SK-MEL-5 (cell line): ENCODE data around the gene SAT2. TPM values are rescaled to one million over a fixed set of nuclear protein-coding genes. Genes with fewer than 3 reads are reported as not detected.
"Not testable (repeated sequence)": the region's sequence is repeated elsewhere in the genome, so short reads cannot be mapped to it uniquely, and the experiment has no call there.

Experiments
- DNase-seq: peaks from one replicate; pipeline ENCODE4 v3.0.0-alpha.2; 2016; ENCODE audit warnings: low read depth, low spot score
- in situ Hi-C: cut with HindIII; loops from 2 replicates; pipeline ENCODE4 v1.10.0; 2016; ENCODE audit warnings: low sequenced_read_pairs, high pct_unique_total_duplicates, low pct_unique_long_range_greater_than_20kb
- total RNA-seq: library from RNA; depleted of rRNA; stranded (reverse); fragments of >200 nt; shearing (Covaris generic); gene quantifications from 2 replicates; pipeline ENCODE4 v1.2.3, GENCODE V29; 2014

The SAT2 gene
- total RNA-seq, 1 experiment from 2014 or later, result 49.6 TPM

GRCh38 chr17:7644775-7645174, 17.2 kb upstream of the SAT2 start:
- in situ Hi-C loops, result no loop called here
- no peak for DNase-seq

GRCh38 chr17:7641635-7642034, 14.0 kb upstream of the SAT2 start:
- DNase-seq, in situ Hi-C loops: not testable (repeated sequence)

- in situ Hi-C loops, result no loop called here
- DNase-seq, result no peak
Observed at GRCh38 chr17:7640783-7641182, 13.2 kb upstream of the SAT2 start.

- in situ Hi-C loops, result no loop called here
Observed at GRCh38 chr17:7636163-7636562, 8.5 kb upstream of the SAT2 start.

GRCh38 chr17:7634384-7634783, 6.8 kb upstream of the SAT2 start:
- peak; percentile 91 for DNase-seq
- in situ Hi-C loops, result no loop called here

More at GRCh38 chr17:7636163-7636562, 8.5 kb upstream of the SAT2 start:
- no peak for DNase-seq

GRCh38 chr17:7633093-7633492, 5.5 kb upstream of the SAT2 start:
- DNase-seq, result peak; percentile 19
- in situ Hi-C loops, result no loop called here

- DNase-seq, result peak; percentile 80
- in situ Hi-C loops, result no loop called here
Observed at GRCh38 chr17:7632492-7632894, 4.9 kb upstream of the SAT2 start.

- in situ Hi-C loops, result no loop called here
Observed at GRCh38 chr17:7631398-7632380, 4.1 kb upstream of the SAT2 start.

GRCh38 chr17:7629939-7630571, 2.4 kb upstream of the SAT2 start, which contains the start of gene SHBG:
TSS of gene SHBG (plus strand) at chr17:7630135. CDS start at chr17:7630173, 38 bp downstream.
- DNase-seq, result no peak
- in situ Hi-C loops, result no loop called here

More at GRCh38 chr17:7631398-7632380, 4.1 kb upstream of the SAT2 start:
- DNase-seq, result no peak

GRCh38 chr17:7626956-7627249, 718 bp downstream of the SAT2 start:
- in situ Hi-C loops, result no loop called here
- DNase-seq, result no peak

- in situ Hi-C loops, result no loop called here
- no peak for DNase-seq
Observed at GRCh38 chr17:7626307-7626706, 1.3 kb downstream of the SAT2 start.

GRCh38 chr17:7625749-7626148, 1.9 kb downstream of the SAT2 start:
- in situ Hi-C loops, DNase-seq: not testable (repeated sequence)

GRCh38 chr17:7623661-7624060, 4.0 kb downstream of the SAT2 start:
- in situ Hi-C loops, result no loop called here
- DNase-seq, result no peak

- in situ Hi-C loops, result no loop called here
- DNase-seq, result no peak
Observed at GRCh38 chr17:7620835-7621234, 6.8 kb downstream of the SAT2 start.

GRCh38 chr17:7618608-7619007, 9.0 kb downstream of the SAT2 start:
- in situ Hi-C loops, result no loop called here
- no peak for DNase-seq

- in situ Hi-C loops, result no loop called here
- DNase-seq, result no peak
Observed at GRCh38 chr17:7615265-7615747, 12.3 kb downstream of the SAT2 start.

- DNase-seq, result peak; percentile 100
- in situ Hi-C loops, result no loop called here
Observed at GRCh38 chr17:7614425-7615264, 13.0 kb downstream of the SAT2 start, which contains the start of gene FXR2. TSS of gene FXR2 (minus strand) at chr17:7614897. CDS start at chr17:7614532, 365 bp downstream.
